ENCODE data around the gene LRRC28. TPM values are rescaled to one million over a fixed set of nuclear protein-coding genes. Genes with fewer than 3 reads are reported as not detected.

LRRC28 gene
- total and polyA plus RNA-seq, 9 of the 15 experiments (the other 6 are each of a cell fraction or from before 2014, with no cell fraction given), result 5.5 to 17.4 (median 7.9) TPM

DNA sequence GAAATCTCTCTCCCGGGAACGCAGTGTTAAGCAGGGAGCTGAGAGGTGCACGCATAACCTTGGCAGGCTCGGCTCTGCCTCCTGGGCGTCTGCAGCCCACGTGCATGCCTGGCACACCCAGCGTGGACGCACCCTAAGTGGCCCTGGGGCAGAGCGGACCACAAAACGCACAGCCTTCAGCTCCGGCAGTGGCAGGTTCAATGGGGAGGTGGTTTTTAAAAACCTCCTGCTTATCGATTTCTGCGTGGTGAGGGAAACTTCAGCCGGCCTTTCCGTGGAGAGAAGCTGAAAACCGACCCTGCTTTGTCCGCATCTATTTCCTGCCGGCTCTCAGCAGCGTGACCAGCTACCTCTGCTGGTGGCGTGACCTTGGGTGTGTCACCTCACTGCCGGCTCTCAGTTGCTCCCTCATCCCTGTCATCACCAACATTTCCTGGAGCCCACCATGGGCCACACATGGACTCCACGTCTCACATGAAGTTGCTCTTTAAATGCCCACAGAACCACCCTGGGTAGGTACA is 179.7 kb downstream of the LRRC28 start:
- no TSS peak for BruUV-seq (replicated peaks)
- FAIRE-seq (no peak), DNase-seq (ENCODE audit: extremely low read depth in 1 of 4, low spot score in 3 of 4) (no peak), ATAC-seq (no peak)
- Histone ChIP-seq H3K36me3 (ENCODE audit: control insufficient read depth, insufficient read depth, low read length) (no peaks in the 10 kb centered on the region), H4K20me1 (replicated peaks; ENCODE audit: control insufficient read depth, insufficient read depth, low read length) (no peaks in the 10 kb centered on the region), H3K4me2 (ENCODE audit: insufficient read depth, low read length) (no peak overlapping the region), H3K9me1 (ENCODE audit: control insufficient read depth, insufficient read depth, low read length) (peaks cover 3% of the 10 kb centered on the region), H3K27ac (ENCODE audit: extremely low read depth, low read depth, low read length) (no peak overlapping the region), H3K4me1 (replicated peaks in 1 of 2; ENCODE audit: control insufficient read depth in 2 of 2, insufficient read depth in 2 of 2, low read length in 2 of 2) (peaks cover 0 to 14% of the 10 kb centered on the region in 2 experiments; a peak in 3 of 5 replicates), H3K79me2 (ENCODE audit: control insufficient read depth, insufficient read depth, low read length) (no peaks in the 10 kb centered on the region), H2AFZ (ENCODE audit: low read depth, low read length) (no peak overlapping the region), H3K27me3 (ENCODE audit: control insufficient read depth in 2 of 2, insufficient read depth in 2 of 2, low read length in 2 of 2) (peaks cover 15 to 81% of the 10 kb centered on the region in 2 experiments), H3K9me3 (replicated peaks; ENCODE audit: control insufficient read depth, insufficient read depth, low read depth, low read length) (no peaks in the 10 kb centered on the region), H3K4me3 (no peak overlapping the region), H3K9ac (ENCODE audit: insufficient read depth in 1 of 2, low read depth in 2 of 2, low read length in 2 of 2) (no peak overlapping the region)
- intact Hi-C loops (cut with micrococcal nuclease), result no loop called here
- ChIA-PET CTCF (ENCODE audit: low intra/inter-chr PET ratio) (no interaction called here), POLR2A (interaction anchor here (0.7 to 1.9 kb wide), 5 partner anchors 9 to 74 kb away, joined by 3 to 6 read pairs (median 3); no protein-coding TSS in a partner anchor)
- TF ChIP-seq, protein P1, sequence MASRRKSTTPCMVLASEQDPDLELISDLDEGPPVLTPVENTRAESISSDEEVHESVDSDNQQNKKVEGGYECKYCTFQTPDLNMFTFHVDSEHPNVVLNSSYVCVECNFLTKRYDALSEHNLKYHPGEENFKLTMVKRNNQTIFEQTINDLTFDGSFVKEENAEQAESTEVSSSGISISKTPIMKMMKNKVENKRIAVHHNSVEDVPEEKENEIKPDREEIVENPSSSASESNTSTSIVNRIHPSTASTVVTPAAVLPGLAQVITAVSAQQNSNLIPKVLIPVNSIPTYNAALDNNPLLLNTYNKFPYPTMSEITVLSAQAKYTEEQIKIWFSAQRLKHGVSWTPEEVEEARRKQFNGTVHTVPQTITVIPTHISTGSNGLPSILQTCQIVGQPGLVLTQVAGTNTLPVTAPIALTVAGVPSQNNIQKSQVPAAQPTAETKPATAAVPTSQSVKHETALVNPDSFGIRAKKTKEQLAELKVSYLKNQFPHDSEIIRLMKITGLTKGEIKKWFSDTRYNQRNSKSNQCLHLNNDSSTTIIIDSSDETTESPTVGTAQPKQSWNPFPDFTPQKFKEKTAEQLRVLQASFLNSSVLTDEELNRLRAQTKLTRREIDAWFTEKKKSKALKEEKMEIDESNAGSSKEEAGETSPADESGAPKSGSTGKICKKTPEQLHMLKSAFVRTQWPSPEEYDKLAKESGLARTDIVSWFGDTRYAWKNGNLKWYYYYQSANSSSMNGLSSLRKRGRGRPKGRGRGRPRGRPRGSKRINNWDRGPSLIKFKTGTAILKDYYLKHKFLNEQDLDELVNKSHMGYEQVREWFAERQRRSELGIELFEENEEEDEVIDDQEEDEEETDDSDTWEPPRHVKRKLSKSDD (conservative IDR thresholded peaks at IDR 0.05; ENCODE audit: low read length), result no peak
- TF ChIP-seq ZNF23 (CRISPR knock-in tag; IDR thresholded peaks at IDR 0.05) (no peak), ETV6 (IDR thresholded peaks at IDR 0.05; ENCODE audit: borderline replicate concordance in 1 of 2, low read depth in 2 of 2, low read length in 1 of 2) (no peak), ETV6 (CRISPR knock-in tag; IDR thresholded peaks at IDR 0.05; ENCODE audit: borderline replicate concordance) (no peak), RHOXF2B (CRISPR knock-in tag; conservative IDR thresholded peaks at IDR 0.05) (no peak), PRMT5 (CRISPR knock-in tag; IDR thresholded peaks at IDR 0.05) (no peak)
- TF ChIP-seq, protein P2, sequence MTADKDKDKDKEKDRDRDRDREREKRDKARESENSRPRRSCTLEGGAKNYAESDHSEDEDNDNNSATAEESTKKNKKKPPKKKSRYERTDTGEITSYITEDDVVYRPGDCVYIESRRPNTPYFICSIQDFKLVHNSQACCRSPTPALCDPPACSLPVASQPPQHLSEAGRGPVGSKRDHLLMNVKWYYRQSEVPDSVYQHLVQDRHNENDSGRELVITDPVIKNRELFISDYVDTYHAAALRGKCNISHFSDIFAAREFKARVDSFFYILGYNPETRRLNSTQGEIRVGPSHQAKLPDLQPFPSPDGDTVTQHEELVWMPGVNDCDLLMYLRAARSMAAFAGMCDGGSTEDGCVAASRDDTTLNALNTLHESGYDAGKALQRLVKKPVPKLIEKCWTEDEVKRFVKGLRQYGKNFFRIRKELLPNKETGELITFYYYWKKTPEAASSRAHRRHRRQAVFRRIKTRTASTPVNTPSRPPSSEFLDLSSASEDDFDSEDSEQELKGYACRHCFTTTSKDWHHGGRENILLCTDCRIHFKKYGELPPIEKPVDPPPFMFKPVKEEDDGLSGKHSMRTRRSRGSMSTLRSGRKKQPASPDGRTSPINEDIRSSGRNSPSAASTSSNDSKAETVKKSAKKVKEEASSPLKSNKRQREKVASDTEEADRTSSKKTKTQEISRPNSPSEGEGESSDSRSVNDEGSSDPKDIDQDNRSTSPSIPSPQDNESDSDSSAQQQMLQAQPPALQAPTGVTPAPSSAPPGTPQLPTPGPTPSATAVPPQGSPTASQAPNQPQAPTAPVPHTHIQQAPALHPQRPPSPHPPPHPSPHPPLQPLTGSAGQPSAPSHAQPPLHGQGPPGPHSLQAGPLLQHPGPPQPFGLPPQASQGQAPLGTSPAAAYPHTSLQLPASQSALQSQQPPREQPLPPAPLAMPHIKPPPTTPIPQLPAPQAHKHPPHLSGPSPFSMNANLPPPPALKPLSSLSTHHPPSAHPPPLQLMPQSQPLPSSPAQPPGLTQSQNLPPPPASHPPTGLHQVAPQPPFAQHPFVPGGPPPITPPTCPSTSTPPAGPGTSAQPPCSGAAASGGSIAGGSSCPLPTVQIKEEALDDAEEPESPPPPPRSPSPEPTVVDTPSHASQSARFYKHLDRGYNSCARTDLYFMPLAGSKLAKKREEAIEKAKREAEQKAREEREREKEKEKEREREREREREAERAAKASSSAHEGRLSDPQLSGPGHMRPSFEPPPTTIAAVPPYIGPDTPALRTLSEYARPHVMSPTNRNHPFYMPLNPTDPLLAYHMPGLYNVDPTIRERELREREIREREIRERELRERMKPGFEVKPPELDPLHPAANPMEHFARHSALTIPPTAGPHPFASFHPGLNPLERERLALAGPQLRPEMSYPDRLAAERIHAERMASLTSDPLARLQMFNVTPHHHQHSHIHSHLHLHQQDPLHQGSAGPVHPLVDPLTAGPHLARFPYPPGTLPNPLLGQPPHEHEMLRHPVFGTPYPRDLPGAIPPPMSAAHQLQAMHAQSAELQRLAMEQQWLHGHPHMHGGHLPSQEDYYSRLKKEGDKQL (CRISPR knock-in tag; IDR thresholded peaks at IDR 0.05; ENCODE audit: borderline replicate concordance), result no peak
- in situ Hi-C loops (cut with MboI), result no loop called here
- 6% methylated on average over 21 of the region's 22 CpGs for WGBS (ENCODE audit: insufficient coverage, low coverage, missing lambda C conversion rate)

Measured in K562 (cell line).